ENCODE data around the gene RTL5. TPM values are rescaled to one million over a fixed set of nuclear protein-coding genes. Genes with fewer than 3 reads are reported as not detected.

Gene RTL5
- total RNA-seq, 2 experiments from 2014 or later: 0.18 to 0.31 TPM

GRCh38 chrX:72110876-72111708 is 20.6 kb downstream of the RTL5 start:
- ATAC-seq: no peak
- H3K36me3 Mint-ChIP-seq (ENCODE audit: low read depth): no peaks in the 10 kb centered on the region
- H3K9me3 Mint-ChIP-seq: no peaks in the 10 kb centered on the region
- intact Hi-C loops (cut with micrococcal nuclease): no loop called here
- POLR2A ChIA-PET: no interaction called here
- H3K27ac Mint-ChIP-seq: no peak overlapping the region
- CTCF ChIA-PET: no interaction called here
- peaks cover 9% of the 10 kb centered on the region for H3K4me1 Mint-ChIP-seq (ENCODE audit: low read depth)
- no peak for DNase-seq
- H3K4me3 Mint-ChIP-seq: no peak overlapping the region
- TF ChIP-seq CTCF (IDR thresholded peaks at IDR 0.05): no peak
- peaks cover 12% of the 10 kb centered on the region for H3K27me3 Mint-ChIP-seq

- Mint-ChIP-seq H3K27me3 (peaks cover 12% of the 10 kb centered on the region), H3K4me3 (no peak overlapping the region), H3K36me3 (ENCODE audit: low read depth) (no peaks in the 10 kb centered on the region), H3K9me3 (no peaks in the 10 kb centered on the region), H3K4me1 (ENCODE audit: low read depth) (peaks cover 15% of the 10 kb centered on the region), H3K27ac (no peak overlapping the region)
- TF ChIP-seq CTCF (IDR thresholded peaks at IDR 0.05): no peak
- ChIA-PET POLR2A (no interaction called here), CTCF (no interaction called here)
- intact Hi-C loops (cut with micrococcal nuclease): no loop called here
- ATAC-seq (no peak), DNase-seq (no peak)
Measured at GRCh38 chrX:72110051-72110875, 21.5 kb downstream of the RTL5 start.

- CTCF ChIA-PET: no interaction called here
- no peak overlapping the region for H3K27ac Mint-ChIP-seq
Measured at GRCh38 chrX:72108666-72109065, 23.0 kb downstream of the RTL5 start.

GRCh38 chrX:72107841-72108595 is 23.7 kb downstream of the RTL5 start:
- ChIA-PET CTCF (no interaction called here), POLR2A (no interaction called here)
- Mint-ChIP-seq H3K27me3 (peaks cover 22% of the 10 kb centered on the region), H3K4me1 (ENCODE audit: low read depth) (peaks cover 26% of the 10 kb centered on the region), H3K36me3 (ENCODE audit: low read depth) (no peaks in the 10 kb centered on the region), H3K27ac (no peak overlapping the region), H3K4me3 (no peak overlapping the region), H3K9me3 (no peaks in the 10 kb centered on the region)
- ATAC-seq (no peak), DNase-seq (no peak)
- no peak for TF ChIP-seq CTCF (IDR thresholded peaks at IDR 0.05)
- intact Hi-C loops (cut with micrococcal nuclease): loop anchor here (10.0 kb wide), 1 partner anchor 57 kb away; no protein-coding TSS in a partner anchor

More at GRCh38 chrX:72108666-72109065, 23.0 kb downstream of the RTL5 start:
- Mint-ChIP-seq H3K9me3 (no peaks in the 10 kb centered on the region), H3K36me3 (ENCODE audit: low read depth) (no peaks in the 10 kb centered on the region), H3K27me3 (peaks cover 18% of the 10 kb centered on the region), H3K4me1 (ENCODE audit: low read depth) (peaks cover 26% of the 10 kb centered on the region), H3K4me3 (no peak overlapping the region)
- intact Hi-C loops (cut with micrococcal nuclease): loop anchor here (10.0 kb wide), 1 partner anchor 56 kb away; no protein-coding TSS in a partner anchor
- DNase-seq (no peak), ATAC-seq (no peak)
- no peak for TF ChIP-seq CTCF (IDR thresholded peaks at IDR 0.05)
- POLR2A ChIA-PET: no interaction called here
